GM11168 (cell line): ENCODE measurements around the gene PTAFR.

Experiments used
- in situ Hi-C: fragments of 300-500 bp; cut with MboI; formaldehyde crosslinking; loops from one replicate; pipeline ENCODE4 v1.12.0; 2022; ENCODE audit warnings: low sequenced_read_pairs; ENCODE audit not compliant: unreplicated experiment

The PTAFR gene

DNA sequence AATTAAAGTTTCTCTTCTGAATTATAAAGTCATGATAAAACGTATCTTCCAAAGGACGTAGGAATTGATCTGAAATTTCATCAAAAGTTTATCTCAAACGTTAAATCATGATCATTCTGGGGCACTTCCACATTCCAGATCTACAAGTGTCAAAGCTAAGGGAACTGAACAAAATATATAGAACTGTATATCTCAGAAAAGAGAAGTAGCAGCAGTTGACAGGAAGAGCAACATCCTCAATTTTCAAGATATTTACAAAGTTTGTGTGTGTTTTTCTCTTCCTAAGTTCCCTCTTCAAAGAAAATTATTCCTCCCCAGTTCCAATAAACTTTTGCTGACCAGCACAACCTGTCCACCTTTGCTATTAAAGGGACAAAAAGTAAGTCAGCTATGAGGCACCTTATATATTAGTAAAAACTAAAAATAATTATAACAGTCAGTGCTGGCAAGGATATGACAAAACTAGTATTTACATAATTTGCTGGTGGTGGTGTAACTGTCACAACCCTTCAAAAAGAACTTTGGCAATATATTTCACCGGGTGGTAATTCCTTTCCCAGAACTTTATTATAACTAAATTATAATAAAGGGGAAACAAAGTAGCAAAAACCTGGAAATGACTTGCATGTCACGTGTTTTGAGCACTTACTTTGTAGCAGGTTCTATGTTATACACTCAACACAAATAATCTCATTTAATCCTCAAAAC lies 49.6 kb downstream of the PTAFR start:
- in situ Hi-C loops, result no loop called here

- in situ Hi-C loops, result no loop called here
Measured at GRCh38 chr1:28126212-28126611, 50.3 kb downstream of the PTAFR start.

GRCh38 chr1:28123461-28123961 lies 53.0 kb downstream of the PTAFR start:
- in situ Hi-C loops, result no loop called here

GRCh38 chr1:28122183-28122582 lies 54.3 kb downstream of the PTAFR start:
- in situ Hi-C loops, result no loop called here

DNA sequence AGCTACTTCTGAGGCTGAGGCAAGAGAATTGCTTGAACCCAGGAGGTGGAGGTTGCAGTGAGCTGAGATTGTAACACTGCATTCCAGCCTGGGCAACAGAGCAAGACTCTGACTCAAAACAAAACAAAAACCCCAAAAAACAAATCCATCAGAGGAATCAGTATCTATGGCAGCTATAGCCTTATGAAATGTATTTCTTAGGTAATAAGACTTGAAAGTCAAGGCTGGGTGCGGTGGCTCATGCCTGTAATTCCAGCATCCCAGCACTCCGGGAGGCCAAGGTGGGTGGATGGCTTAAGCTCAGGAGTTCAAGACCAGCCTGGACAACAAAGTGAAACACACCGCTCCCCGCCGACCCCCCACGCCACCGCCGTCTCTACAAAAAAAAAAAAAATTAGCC lies 56.9 kb downstream of the PTAFR start:
- in situ Hi-C loops, result no loop called here

- in situ Hi-C loops, result no loop called here
Measured at GRCh38 chr1:28118640-28119307, 57.7 kb downstream of the PTAFR start.

DNA sequence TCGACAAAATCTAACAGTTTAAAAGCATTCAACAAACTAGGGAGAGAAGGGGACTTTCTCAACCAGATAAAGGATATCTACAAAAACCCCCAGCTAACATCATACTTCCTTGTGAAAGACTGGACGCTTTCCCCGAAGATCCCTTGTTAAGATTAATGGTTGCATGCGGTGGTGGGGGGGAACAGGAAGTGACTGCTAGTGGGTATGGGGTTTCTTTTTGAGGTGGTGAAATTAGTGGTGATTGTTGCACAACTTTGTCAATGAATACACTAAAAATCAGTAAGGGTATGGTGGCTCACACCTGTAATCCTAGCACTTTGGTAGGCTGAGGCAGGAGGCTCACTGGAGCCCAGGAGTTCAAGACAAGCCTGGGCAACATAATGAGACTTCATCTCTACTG lies 61.2 kb downstream of the PTAFR start:
- in situ Hi-C loops, result no loop called here

GRCh38 chr1:28114844-28115243 lies 61.6 kb downstream of the PTAFR start:
- in situ Hi-C loops, result no loop called here

GRCh38 chr1:28113242-28113572 lies 63.3 kb downstream of the PTAFR start:
- in situ Hi-C loops, result no loop called here

DNA sequence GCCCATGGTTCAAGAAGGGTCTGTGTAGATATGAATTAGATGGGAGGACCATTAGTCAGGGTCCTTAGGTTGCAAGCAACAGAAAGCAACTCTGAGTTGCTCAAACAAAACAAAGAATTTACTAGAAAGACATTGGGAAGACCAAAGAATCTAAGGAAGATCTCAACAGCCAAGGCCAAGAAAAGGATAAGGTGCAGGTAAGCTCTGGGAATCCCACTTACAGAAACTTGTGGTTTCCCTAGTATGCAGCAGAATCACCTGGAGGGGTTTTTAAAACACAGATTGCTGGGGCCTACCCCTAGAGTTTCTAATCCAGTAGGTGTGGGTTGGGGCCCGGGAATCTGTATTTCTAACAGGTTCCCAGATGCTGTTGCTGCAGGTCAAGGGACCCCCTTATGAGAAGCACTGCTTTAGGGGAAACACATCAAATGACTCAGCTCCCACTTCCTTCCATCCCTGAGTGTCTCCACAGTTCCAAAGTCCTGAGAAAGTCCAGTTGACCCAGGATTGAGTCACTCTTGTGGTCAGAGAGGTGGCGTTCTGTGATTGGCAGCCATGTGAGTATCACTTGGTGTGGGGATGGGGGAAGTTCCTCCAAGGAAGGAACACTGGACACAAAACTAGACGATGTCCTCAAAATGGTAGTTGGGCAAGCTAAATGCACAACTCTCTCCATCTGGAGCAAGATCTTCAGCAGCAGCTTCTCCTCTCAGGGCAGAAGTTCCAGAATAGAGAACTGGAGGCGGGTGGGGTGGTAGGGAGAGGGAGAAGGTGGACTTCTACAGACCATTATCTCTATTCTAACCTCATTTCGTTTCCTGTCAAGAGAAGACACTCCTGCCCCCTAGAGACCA lies 63.9 kb downstream of the PTAFR start:
- in situ Hi-C loops, result no loop called here

DNA sequence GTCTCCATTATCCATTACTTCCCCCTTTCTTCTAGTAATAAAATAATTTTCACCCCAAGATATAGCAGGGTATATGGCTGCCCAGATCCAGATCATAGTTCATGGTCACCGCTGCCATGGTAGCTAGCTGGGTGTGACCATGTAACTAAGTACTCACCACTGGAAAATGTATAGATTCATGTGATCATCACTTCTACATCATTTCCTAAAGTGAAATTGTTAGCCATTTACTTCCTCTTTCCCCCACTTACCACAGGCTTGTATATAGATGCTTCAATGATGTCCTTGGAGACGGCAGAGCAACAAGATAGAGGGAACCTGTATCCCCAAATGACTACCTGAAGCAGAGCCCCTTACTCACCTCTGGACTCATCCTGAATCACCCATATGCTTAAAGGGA lies 65.3 kb downstream of the PTAFR start:
- in situ Hi-C loops, result no loop called here

GRCh38 chr1:28110555-28110954 lies 65.9 kb downstream of the PTAFR start:
- in situ Hi-C loops, result no loop called here

DNA sequence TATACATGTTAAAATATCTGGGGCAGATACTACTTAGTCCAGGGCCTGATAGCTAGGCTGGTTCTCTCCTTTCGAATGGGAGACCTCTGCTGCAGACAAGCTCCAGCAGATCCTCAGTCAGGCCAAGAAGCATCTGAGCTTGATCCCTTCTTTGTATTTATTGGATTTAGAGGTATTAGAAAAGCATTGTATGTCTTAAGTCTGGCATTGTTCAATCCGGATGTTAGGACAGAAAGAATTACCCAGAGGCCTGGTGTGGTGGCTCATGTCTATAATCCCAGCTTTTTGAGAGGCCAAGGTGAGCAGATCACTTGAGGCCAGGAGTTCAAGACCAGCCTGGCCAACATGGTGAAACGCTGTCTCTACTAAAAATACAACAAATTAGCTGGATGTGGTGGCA lies 66.9 kb downstream of the PTAFR start:
- in situ Hi-C loops, result no loop called here

DNA sequence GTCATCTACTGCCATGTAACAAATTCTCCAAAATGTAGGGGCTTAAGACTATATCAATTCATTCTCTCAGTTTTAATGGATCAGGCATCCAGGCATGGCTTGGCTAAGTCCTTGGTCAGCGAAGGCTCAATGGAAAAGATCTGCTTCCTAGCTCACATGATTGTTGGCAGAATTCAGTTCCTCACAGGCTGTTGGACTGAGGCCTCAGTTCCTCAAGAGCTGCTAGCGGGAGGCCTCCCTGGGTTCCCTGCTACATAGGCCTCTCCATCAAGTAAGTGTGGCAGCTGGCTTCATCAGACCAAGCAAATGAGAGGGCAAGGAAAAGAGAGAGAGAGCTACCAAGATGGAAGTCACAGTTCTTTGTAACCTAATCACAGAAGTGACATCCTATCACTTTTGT lies 68.5 kb downstream of the PTAFR start:
- in situ Hi-C loops, result no loop called here

- in situ Hi-C loops, result no loop called here
Measured at GRCh38 chr1:28104866-28105467, 71.5 kb downstream of the PTAFR start.

DNA sequence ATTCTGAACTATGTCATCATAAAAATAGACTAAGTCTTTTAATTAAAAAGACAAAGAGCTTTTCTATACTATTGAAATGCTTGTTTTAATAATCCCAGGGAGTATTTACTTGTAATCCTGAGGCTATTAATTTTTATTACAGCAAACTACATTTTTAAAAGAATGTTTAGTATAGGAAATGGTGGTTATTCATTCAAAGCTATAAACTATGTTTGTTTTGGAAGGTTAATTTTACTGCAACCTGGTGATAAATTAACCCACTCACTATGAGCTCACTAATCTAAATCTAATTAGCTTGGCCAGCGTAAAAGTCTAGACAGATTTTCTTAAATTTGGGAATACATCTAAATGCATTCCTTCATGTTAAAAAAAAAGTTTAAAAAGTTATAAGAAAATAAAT lies 74.3 kb downstream of the PTAFR start:
- in situ Hi-C loops, result no loop called here

DNA sequence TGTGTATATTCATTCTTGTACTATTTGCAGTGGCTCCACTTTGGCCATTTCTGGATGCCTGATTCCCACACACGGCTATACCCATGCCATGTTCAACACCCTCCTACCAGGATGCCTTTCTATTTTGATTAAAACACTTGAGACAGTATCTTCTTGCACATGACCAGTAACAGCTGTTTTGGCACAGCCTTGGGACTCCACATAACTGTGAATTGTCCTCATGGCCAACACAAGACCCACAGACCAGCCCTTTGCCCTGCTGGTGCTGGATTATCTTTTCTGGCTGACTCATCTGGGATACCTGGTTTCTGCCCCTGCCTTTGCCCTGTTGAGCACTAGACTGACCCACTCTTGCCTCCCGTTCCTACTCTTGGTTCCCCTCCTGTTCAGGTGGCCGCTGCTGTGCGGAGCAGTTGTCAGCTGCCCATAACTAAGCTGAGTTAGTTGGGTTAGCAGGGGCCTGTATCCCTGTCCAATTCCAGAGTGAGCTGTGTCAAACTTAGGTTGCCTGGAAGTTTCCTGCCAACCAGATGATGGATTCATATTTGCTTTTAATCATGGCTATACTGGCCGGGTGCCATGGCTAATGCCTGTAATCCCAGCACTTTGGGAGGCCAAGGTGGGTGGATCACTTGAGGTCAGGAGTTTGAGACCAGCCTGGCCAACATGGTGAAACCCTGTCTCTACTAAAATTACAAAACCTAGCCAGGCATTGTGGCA lies 77.3 kb downstream of the PTAFR start:
- in situ Hi-C loops, result no loop called here
